Measurements from ENCODE around the gene ACTR3C.
A peak's percentile ranks its signal among the peaks of the same experiment; 100 is the strongest.

Gene ACTR3C

DNA sequence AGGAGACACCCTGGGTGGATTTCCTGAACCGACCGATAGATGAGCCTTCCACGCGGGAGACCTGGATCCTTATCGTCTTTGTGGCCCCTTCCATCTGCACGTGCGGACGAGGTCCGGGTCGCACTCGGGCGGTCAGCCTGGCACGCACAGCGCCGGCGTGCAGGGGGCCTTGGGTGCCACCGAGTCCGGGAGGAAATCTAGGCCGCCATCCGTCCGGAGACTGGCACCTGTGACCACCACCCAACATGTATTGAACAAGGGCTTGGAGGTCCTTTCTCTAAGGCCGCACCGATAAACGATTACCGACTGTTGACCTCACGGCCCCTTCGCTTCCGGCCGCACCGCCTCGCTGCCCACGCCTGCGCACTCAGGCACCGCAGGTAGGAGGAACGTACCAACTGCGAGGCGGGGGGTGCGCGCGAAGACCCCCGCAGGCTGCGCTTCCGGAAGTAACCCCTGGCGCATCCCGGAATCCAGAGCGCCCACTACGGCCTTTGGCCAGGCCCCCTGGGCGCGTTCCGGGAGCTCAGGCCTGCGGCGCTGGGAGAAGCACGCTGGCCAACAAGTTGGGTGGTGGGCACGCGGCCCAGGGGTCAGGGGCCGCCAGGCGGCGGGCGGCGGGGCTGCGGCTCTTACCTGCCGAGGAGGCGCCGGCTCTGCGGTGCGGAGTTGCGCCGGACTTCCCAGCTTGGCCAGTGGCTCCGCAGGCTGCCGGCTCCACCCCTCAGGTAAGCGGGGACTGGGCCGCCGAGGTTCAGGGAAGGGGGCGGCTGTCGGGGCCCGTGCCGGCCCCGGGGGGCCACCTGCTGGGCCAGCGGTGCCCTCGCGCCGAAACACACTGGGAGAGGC, at the start of gene ACTR3C, which contains the start of gene LRRC61:
TSS of gene ACTR3C (minus strand) at position 713 of the 849 bp plus-strand sequence. CDS start 28,249 bp downstream, outside the sequence.
TSS of gene LRRC61 (plus strand) at position 523 of the 849 bp plus-strand sequence. CDS start 13,507 bp downstream, outside the sequence.
- DNase-seq (ENCODE audit: low read depth in 2 of 2): peak; percentile 53 to 62

DNA sequence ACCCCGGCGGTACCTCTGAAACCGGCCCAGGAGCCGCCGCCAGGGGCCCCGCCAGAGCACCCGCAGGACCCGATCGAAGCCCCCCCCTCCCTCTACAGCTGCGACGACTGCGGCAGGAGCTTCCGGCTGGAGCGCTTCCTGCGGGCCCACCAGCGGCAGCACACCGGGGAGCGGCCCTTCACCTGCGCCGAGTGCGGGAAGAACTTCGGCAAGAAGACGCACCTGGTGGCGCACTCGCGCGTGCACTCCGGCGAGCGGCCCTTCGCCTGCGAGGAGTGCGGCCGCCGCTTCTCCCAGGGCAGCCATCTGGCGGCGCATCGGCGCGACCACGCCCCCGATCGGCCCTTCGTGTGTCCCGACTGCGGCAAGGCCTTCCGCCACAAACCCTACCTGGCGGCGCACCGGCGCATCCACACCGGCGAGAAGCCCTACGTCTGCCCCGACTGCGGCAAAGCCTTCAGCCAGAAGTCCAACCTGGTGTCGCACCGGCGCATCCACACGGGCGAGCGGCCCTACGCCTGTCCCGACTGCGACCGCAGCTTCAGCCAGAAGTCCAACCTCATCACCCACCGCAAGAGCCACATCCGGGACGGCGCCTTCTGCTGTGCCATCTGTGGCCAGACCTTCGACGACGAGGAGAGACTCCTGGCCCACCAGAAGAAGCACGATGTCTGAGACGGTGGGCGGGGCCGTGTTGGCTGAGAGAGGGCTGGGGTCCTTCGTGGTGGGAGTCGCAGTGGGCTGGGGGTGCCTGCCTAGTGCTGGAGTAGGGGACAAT, 49.1 kb upstream of the ACTR3C start:
- no peak for DNase-seq (ENCODE audit: low read depth in 2 of 2)

DNA sequence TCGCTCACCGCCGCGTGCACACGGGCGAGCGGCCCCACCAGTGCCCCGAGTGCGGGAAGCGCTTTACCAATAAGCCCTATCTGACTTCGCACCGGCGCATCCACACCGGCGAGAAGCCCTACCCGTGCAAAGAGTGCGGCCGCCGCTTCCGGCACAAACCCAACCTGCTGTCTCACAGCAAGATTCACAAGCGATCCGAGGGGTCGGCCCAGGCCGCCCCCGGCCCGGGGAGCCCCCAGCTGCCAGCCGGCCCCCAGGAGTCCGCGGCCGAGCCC, 48.6 kb upstream of the ACTR3C start:
- DNase-seq (ENCODE audit: low read depth in 2 of 2): no peak

DNA sequence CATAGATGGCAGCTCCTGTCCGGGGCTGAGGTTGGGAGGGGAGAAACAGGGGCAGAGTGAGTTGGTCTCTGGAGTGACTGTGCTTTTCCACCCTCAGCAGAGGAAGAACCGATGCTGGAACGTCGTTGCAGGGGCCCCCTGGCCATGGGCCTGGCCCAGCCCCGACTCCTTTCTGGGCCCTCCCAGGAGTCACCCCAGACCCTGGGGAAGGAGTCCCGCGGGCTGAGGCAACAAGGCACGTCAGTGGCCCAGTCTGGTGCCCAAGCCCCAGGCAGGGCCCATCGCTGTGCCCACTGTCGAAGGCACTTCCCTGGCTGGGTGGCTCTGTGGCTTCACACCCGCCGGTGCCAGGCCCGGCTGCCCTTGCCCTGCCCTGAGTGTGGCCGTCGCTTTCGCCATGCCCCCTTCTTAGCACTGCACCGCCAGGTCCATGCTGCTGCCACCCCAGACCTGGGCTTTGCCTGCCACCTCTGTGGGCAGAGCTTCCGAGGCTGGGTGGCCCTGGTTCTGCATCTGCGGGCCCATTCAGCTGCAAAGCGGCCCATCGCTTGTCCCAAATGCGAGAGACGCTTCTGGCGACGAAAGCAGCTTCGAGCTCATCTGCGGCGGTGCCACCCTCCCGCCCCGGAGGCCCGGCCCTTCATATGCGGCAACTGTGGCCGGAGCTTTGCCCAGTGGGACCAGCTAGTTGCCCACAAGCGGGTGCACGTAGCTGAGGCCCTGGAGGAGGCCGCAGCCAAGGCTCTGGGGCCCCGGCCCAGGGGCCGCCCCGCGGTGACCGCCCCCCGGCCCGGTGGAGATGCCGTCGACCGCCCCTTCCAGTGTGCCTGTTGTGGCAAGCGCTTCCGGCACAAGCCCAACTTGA, 48.0 kb upstream of the ACTR3C start:
- DNase-seq (ENCODE audit: low read depth in 2 of 2): no peak

DNA sequence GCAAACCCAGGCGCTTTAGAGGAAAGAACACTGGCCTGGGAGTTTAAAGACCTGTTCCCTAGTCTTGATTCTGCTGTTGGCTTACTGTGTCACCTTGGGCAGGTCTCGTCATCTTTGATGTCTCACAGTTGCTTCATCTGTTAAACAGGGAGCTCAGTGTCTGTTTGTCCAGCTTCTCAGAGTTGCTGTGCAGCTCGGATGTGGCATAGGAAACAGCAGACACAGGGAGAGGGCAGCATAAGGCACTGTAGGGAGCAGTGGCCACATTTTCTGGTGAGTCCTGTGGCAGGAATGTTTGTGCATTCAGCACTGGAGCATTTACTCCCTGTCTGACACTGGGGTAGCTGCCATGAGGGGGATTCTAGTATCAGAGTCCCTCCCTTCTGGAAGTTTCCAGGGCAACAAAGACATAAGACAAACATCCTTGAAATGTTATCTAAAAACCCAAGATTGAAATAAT, 47.3 kb upstream of the ACTR3C start:
- DNase-seq (ENCODE audit: low read depth in 2 of 2): no peak

DNA sequence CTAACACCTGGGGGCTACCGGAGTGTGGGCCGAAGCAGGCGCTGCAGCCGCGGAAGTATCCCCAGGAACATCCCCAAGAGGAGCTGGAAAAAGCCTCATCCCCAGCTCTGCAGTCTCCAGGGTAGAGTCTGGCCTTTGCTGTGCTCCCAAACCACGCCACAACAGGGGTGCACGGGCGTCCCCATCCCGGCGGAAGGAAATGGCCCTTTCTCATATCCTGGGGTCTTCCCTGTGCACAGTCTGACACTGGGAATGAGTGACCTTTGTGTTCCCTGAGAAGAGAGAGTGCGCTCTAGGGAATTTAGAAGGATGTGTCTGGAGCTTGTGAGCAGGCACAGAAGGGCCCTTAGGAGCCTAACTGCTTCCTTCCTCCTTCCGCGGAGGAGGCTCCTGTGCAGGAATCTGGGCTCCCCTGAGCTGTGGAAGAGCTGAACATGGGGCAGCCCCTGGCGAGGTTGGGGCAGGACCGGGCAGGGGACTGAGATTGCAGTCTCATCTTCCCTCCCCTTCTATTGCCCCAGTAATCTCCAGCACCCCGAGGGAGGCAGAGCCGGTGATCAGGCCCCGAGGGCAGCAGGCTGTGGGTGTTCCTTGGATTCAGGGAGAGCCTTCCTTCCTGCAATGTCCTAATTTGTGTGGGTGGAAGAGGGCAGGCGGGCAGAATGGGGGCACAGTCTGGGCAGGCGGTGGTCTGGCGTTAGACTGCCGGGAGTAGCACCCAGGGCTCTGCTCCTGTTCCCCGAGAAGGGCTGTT, 46.6 kb upstream of the ACTR3C start:
- no peak for DNase-seq (ENCODE audit: low read depth in 2 of 2)

DNA sequence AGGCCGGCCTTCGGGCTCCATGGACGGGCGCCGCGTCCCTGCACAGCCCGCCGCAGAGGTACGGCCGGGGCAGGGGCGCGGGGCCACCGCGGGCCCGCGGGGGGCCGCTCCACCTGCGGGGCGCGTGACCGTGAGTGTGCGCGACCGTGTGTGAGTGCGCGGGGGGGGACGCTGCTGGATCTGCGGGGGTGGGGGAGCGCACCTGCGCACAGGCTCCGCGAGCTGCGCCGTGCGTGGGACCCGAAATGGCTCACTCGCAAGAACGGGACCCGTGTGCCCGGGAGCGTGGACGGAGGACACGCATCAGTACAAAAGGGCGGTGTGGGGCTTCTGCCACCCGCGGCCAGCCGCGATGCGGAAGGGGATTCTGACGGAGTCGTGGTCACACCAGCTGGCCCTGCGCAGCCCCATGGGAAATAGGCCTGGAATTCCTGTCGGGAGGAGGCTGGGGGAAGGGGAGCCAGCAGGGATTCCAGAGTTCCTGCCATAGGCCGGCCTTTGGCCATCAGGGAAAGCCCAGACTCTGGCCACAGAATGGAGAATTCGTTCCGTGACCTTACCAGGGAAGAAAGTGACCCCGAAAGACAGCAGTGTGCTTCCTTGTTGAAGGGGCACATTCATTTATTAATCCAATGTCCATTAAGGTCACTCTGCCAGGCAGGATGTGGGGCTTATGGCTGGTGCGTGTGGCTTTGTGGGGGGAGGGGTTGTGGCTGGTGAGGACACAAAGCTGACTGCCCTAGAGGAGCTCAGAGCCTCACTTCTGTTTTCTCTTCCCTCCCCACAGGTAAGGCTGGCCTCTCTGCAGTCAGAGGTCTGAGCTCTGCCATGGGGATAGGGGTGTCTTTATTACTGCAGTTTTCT, 45.8 kb upstream of the ACTR3C start:
- peak; percentile 65 to 71 for DNase-seq (ENCODE audit: low read depth in 2 of 2)

DNA sequence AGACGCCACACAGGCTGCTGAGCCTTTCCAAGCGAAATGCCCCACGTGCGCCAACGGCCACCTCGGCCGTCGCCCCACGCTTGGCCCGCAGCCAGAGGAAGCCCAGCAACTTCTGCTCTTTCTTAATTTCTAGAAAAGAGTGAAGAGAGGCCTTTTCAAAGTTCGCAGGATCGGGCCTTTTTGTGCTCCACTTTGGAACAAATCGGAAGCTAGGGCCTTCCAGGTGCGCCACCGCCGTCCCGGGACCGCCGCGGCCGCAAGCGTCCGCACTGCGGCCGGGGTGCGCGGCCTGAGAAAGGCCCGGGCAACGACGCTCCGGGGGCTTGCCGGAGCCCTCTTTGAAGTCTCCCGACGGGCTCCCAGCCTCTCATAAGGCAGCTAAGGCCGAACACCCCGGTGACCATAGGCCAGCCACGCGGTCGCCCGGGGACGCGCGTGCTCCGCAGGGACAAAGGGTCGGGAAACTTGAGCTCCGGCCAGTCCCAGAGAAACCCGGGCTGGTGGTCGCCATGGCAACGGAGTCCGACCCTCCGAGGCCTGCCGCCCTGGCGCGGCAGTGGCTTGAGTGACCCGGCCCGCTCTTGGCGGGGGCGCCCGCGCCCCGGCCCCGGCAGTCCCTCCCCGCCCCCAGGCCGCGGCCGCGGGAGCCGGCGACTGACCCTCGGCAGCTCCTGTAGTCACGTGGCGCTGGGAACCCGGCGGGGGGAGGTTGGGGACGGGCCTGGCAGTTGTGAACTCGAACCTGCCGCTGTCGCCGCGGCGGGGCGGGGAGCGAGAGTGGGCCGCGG, 44.9 kb upstream of the ACTR3C start, which contains the start of gene REPIN1:
TSS of gene REPIN1 (plus strand) at position 727 of the 788 bp plus-strand sequence. CDS start 890 bp downstream, outside the sequence.
- peak; percentile 68 to 75 for DNase-seq (ENCODE audit: low read depth in 2 of 2)

DNA sequence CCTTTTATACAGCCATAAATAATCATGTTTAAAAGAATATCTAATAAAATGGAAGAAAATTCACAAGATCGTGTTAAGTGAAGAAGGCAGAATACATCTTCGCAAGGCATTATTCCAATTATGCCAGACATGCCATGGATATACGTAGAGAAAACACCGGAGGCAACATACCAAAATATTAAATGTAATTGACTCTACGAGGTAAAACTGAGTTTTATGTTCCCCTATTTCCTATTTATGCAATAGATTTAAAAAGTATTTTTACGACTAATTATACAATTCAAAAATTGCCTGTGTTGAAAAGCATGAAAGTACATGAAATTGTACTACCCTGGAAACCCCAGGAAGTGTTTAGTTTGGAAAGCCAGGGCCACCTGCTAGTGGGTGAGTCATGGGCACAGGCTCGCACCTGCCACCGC, 44.3 kb upstream of the ACTR3C start:
- DNase-seq (ENCODE audit: low read depth in 2 of 2): no peak

DNA sequence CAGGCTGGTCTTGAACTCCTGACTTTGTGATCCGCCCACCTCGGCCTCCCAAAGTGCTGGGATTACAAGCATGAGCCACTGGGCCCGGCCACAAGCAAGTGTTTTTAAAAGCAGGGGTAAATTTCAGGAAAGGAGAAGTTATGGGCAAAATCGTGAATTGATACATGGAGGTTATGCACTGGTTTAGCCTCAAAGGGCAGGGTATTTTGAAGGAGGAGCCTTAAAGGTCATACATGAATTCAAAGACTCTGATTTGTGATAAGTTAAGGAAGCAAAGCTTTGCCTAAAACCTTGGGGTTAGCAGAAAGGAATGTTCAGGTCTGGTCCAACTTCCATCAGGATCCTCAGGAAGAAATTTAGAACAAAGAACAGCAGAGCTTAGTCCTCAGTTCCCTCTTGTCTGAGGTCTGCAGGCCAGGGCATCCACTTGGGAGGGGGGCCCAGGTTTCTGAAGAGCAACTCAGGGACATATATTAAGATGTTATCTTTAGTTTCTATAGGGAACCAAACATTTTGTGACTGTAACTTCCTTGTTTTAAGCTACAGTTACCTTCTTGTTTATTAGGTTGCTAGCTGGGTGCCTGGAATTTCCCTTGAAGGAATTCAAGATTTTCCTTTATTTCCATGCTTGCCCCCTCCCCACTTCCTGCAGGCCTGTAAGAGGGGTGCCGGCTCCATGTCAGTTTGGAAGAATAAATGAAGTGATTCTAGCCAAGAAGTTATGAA, 42.5 kb upstream of the ACTR3C start:
- DNase-seq (ENCODE audit: low read depth in 2 of 2): no peak

DNA sequence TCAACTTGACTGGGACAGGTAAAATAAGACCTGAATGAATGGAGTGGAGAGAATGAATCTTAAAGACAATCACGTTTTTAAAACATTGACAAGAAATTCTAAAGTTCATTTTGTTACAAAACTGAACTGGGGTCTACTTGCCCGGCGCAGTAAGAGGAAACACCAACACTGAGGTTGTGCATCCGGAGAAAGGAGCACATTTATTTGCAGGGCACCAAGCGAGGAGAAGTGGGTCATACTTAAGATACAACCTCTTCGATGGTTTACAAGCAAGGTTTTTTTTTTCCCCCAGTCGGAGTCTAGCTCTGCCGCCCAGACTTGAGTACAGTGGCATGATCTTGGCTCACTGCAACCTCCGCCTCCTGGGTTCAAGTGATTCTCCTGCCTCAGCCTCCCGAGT, 41.8 kb upstream of the ACTR3C start:
- DNase-seq (ENCODE audit: low read depth in 2 of 2): no peak

DNA sequence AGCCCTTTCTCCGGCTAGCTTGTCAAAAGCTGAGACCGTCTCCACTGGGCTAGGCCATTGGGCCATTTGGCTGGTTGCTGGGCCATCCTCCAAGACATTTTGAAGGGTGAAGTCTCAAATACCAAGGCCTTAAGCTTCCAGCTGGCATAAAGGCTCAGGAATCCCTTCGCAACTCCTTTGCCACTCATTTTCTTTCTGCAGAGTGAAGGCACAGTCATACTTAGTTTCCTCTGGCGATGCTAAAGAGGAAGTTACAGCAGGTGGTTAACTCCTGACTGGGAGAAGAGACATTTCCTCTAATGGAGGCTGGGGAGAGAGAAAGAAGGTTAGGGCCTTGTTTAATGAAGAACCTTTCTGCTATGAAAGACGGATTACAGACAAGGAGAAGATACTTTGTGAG, 40.5 kb upstream of the ACTR3C start:
- DNase-seq (ENCODE audit: low read depth in 2 of 2): no peak

DNA sequence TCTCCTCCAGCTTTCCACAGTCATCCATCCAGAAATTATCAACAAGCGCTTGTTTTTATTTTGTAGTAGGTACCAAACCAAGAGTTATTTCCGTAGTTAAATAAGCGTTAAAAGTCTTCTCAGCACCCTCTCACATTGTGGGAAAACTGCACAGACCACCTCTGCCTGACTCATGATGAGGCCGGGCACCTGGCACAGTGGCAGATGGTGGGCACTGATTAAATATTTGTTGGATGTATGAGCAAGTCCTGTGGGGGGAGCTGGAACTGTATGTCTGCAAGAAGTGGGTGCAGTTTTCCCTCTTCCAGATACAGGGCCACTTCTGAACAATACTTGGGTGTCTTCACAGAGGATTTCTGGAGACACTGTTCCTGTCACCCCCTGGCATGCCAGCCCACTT, 40.0 kb upstream of the ACTR3C start:
- no peak for DNase-seq (ENCODE audit: low read depth in 2 of 2)

DNA sequence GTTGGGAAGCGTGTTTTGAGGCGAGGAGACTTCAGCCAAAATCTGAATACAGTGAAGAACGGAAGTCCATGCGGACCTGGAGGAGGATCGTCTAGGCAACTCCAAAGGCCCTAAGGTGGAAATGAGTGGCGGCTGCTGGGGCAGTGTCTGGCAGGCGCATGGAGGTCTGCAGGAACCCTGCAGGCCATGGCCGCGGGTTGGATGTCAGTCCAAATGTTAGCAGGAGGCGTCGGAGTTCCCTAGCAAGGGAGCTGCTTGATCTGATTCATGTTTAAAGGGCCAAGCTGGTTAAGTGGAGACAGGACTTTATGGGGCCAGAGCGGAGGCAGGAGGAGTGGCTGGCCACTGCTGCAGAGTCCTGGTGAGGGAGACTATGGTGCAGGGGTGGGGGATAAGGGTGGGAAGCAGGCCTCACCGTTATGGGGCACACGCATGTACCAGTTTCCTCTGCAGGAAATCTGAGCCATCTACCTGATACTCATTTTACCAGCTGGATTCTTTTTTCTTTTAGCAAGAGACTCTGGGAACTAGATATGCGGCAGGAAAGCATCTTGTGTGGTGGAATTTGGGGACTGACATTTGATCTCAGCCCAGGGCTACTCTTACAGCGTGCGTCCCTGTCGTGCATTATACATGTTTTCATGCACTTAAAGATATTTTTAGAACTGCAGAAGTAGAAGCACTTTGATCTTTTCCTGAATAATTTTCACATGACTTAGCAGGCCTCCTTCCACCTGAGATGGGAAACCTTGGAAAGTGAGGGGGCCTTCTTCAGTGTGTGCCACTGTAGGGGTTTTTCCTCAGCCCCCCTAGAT, 38.7 kb upstream of the ACTR3C start:
- no peak for DNase-seq (ENCODE audit: low read depth in 2 of 2)

DNA sequence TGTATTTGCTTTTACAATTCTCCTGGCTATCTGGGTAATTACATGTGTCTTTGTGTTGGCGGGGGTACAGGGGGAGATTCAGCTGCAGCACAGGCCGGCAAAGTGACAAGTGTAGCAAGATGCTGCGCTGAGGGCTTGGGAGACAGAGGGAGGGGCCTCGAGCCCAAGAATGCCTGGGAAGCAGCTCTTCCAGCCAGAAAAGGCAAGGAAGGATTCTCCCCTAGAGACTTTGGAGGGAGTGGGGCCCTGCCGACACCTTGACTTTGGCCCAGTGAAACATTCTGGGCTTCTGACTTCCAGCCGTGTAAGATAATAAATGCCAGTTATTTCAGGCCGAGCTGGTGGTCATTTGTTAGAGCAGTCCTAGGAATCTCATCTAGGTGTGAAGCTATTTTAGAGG, 38.1 kb upstream of the ACTR3C start:
- DNase-seq (ENCODE audit: low read depth in 2 of 2): no peak

DNA sequence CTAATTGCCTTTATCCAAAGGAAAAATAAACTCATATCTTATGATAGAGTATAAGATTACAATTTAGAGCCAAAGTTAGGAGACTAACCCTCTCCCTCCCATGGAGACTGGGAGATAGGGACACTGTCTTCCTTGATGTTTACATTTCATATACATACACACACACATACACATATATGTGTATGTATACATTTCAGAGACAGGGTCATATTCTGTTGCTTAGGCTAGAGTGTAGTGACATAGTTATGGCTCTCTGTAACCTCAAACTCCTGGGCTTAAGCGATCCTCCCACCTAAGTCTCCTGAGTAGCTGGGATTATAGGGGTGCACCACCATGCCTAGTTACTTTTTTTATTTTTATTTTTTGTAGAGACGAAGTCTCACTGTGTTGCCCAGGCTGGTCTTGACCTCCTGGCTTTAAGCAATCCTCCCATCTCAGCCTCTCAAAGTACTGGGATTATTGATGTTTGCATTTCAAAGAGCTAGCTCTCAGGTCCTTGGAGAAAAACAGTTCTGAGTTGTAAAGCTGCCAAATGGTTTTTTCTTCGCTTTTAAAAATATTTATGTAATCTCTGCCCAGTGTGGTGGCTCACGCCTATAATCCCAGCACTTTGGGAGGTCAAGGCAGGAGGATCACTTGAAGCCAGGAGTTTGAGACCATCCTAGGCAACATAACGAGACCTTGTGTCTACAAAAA, 37.2 kb upstream of the ACTR3C start:
- DNase-seq (ENCODE audit: low read depth in 2 of 2): no peak
